HG02840 (cell line): ENCODE measurements around the gene CNPY1.

Source experiments
- ATAC-seq: cut with Tn5 transposase; IDR thresholded peaks from one replicate; pipeline ENCODE4 v1.9.1; 2021; ENCODE audit warnings: mild to moderate bottlenecking, moderate library complexity, moderate number of reproducible peaks; ENCODE audit not compliant: unreplicated experiment, low FRiP score

The CNPY1 gene

GRCh38 chr7:155493744-155494538 is 52.4 kb downstream of the CNPY1 start:
- ATAC-seq = no peak

- ATAC-seq = no peak
These were observed 54.5 kb downstream of the CNPY1 start for GRCh38 chr7:155491812-155492211.

GRCh38 chr7:155490697-155491628 is 55.4 kb downstream of the CNPY1 start:
- ATAC-seq = peak; percentile 94

GRCh38 chr7:155489862-155490696 is 56.3 kb downstream of the CNPY1 start:
- no peak for ATAC-seq

GRCh38 chr7:155489158-155489840 is 57.1 kb downstream of the CNPY1 start:
- ATAC-seq = no peak

- ATAC-seq = no peak
These were observed 57.8 kb downstream of the CNPY1 start for GRCh38 chr7:155488483-155489127.

GRCh38 chr7:155487509-155488482 is 58.6 kb downstream of the CNPY1 start:
- ATAC-seq = no peak

GRCh38 chr7:155486783-155487508 is 59.4 kb downstream of the CNPY1 start:
- ATAC-seq = no peak

GRCh38 chr7:155484483-155485399 is 61.6 kb downstream of the CNPY1 start:
- no peak for ATAC-seq

- no peak for ATAC-seq
These were observed 62.5 kb downstream of the CNPY1 start for GRCh38 chr7:155483868-155484325.

- ATAC-seq = no peak
These were observed 63.1 kb downstream of the CNPY1 start for GRCh38 chr7:155483245-155483644.

GRCh38 chr7:155482511-155483183 is 63.7 kb downstream of the CNPY1 start:
- no peak for ATAC-seq

GRCh38 chr7:155481764-155482163 is 64.6 kb downstream of the CNPY1 start:
- ATAC-seq = no peak

GRCh38 chr7:155477476-155477875 is 68.9 kb downstream of the CNPY1 start:
- peak; percentile 91 for ATAC-seq

GRCh38 chr7:155471718-155472117 is 74.6 kb downstream of the CNPY1 start:
- no peak for ATAC-seq
